ENCODE results near the gene OR2T3. TPM values are rescaled to one million over a fixed set of nuclear protein-coding genes. Genes with fewer than 3 reads are reported as not detected.
A peak's percentile ranks its signal among the peaks of the same experiment; 100 is the strongest.
"Not testable (repeated sequence)": the region's sequence is repeated elsewhere in the genome, so short reads cannot be mapped to it uniquely, and the experiment has no call there.

Gene OR2T3
- total RNA-seq, 2 experiments from 2014 or later, result not detected

DNA sequence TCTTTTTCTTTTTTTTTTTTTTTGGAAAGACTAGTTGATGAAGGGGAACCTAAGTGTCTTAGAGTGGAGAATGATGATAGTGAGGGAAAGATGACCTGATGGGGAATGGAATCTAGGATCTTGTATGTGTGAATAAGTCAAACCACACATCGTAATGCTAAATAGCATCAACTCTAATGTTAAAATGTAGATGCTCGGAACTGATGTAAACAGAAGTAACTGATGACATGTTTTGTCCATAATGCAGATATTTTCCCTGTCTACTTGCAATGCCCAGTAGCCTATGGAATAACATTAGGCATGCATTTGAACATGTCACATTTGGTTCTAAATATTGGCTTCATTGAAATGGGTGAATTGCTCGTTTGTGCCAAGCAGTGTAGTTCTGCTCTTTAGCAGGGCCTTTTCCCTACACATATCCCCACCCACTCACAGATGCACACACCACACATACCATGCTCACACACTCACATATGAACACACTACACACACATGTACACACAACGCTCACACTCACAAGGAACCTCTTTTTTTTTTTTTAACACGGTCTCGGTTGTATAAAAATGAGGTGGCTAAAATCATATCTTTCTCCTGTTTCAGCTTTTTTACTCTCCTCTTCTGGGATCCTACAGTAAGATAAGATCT is 23.2 kb upstream of the OR2T3 start:
- H3K4me3 Mint-ChIP-seq; CTCF ChIA-PET; H3K9me3 Mint-ChIP-seq; H3K27ac Mint-ChIP-seq; H3K4me1 Mint-ChIP-seq; DNase-seq; POLR2A ChIA-PET; H3K27me3 Mint-ChIP-seq; H3K36me3 Mint-ChIP-seq (ENCODE audit: low read depth): not testable (repeated sequence)

DNA sequence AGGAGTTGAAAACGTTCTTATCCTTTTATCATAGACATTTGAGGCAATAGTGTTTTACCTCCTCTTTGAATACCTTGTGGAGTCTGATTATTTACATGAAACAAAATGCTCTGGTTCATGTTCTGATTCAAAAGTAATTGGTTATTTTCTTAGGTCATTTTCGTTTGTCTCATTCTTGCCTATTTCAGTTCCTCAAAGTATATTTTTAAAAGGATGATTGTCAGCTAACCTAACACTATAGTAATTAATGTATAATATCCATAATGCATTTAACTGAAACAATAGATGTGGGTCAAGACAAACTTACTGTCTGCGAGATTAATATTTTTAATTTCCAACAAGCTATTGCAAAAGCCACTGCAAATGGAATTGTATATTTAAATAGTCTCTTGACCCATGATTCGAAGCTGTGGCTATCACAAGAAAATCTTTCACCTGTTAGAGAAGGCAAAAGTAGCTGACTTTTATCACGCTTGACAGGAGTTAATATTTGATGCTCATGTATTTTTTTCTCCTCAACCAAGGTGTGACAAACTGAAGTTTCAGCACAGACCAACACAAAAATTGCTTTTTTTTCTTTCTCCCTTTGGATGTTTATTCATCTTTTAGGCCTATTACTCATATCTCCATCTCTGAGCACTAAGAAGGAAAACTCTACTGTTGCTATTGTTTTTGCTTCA is 22.5 kb upstream of the OR2T3 start:
- DNase-seq; CTCF ChIA-PET; H3K36me3 Mint-ChIP-seq (ENCODE audit: low read depth); POLR2A ChIA-PET; H3K4me3 Mint-ChIP-seq; H3K27me3 Mint-ChIP-seq; H3K27ac Mint-ChIP-seq; H3K4me1 Mint-ChIP-seq; H3K9me3 Mint-ChIP-seq: not testable (repeated sequence)

DNA sequence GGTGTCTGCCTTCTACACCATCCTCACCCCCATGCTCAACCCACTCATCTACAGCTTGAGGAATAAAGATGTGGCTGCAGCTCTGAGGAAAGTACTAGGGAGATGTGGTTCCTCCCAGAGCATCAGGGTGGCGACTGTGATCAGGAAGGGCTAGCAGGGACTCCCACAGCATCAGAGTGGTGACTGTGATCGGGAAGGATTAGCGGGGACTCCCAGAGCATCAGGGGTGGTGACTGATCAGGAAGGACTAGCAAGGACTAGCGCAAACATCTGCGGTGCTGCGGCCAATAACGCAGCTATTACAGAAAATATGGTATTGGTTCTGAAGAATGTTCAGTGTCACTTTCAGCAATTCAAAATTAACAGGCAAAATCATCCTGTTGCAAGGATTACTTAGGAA is 19.5 kb upstream of the OR2T3 start:
- POLR2A ChIA-PET; DNase-seq; H3K4me1 Mint-ChIP-seq; H3K27ac Mint-ChIP-seq; H3K36me3 Mint-ChIP-seq (ENCODE audit: low read depth); H3K9me3 Mint-ChIP-seq; CTCF ChIA-PET; H3K27me3 Mint-ChIP-seq; H3K4me3 Mint-ChIP-seq: not testable (repeated sequence)

DNA sequence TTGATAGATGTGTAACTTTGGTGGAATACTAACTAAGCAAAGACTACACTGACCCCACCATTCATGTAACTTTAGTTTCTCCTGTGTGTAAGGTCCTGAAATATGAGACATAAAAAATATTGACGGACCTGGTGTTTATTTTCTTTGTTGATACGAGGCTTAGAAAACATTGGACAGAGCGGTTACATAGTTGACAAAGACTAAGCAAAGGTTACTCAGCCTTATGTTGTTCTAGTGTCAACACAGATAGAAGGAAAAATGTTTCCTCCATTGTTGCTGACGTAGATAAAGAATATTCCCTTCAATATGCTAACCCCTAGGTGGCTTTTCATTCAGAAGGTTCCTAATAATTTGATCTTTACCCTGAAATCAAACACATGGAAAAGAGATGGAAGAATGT is 18.1 kb upstream of the OR2T3 start:
- DNase-seq; H3K36me3 Mint-ChIP-seq (ENCODE audit: low read depth); H3K27ac Mint-ChIP-seq; H3K27me3 Mint-ChIP-seq; CTCF ChIA-PET; H3K4me3 Mint-ChIP-seq; POLR2A ChIA-PET; H3K4me1 Mint-ChIP-seq; H3K9me3 Mint-ChIP-seq: not testable (repeated sequence)

DNA sequence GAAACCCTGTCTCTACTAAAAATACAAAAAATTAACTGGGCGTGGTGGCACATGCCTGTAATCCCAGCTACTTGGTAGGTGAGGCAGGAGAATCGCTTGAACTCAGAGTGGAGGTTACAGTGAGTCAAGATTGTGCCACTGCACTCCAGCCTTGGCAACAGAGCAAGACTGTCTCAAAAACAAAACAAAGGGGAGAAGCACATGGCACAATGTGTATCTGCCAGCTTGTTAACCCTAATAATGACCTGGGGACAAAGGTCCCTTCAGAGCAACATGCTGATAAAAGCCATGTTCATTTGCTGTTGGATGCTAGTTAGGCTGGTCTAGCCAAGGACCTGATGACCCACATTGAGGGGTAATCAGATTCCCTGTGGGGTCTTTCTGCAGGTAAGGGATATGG is 16.5 kb upstream of the OR2T3 start:
- CTCF ChIA-PET; H3K36me3 Mint-ChIP-seq (ENCODE audit: low read depth); H3K4me3 Mint-ChIP-seq; H3K9me3 Mint-ChIP-seq; H3K27ac Mint-ChIP-seq; POLR2A ChIA-PET; DNase-seq; H3K27me3 Mint-ChIP-seq; H3K4me1 Mint-ChIP-seq: not testable (repeated sequence)

DNA sequence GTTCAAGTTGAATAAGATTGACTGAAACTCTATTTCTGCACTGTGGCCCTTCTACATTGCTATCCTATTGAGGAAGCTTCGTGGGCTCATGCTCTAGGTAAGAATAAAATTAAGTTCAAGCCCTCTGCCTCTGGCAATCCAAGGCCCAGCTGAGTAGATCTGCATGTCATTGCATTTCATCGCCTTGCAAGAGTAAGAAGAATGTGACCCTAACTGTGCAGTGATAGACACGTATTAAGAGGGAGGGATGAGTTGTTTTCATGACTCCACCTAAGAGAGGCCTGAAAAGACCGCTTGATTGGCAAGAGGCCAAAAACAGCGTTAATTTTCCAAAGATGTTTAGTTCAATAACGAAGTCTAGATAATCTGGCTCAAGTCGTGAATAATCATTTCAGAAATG is 14.0 kb upstream of the OR2T3 start:
- H3K4me1 Mint-ChIP-seq; H3K36me3 Mint-ChIP-seq (ENCODE audit: low read depth); H3K27ac Mint-ChIP-seq; POLR2A ChIA-PET; DNase-seq; H3K9me3 Mint-ChIP-seq; CTCF ChIA-PET; H3K27me3 Mint-ChIP-seq; H3K4me3 Mint-ChIP-seq: not testable (repeated sequence)

DNA sequence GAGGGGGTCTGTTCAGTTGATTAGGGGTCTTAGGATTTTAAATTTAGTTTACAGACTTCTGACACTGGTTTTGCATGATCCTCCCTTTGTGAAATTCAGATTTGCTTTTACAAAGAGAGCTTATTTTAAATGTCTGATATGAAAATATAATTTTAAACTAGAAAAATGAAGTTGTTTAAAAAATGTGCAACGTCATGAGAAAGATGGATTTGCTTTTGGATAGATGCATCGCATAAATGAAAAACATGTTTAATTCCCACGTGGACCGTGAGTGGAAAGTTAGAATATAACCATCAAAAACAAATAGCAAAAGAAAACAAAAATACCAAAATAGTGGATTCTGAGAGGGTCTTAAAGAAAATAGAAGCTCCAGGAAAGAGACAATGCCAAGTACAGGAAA is 2.0 kb upstream of the OR2T3 start:
- Mint-ChIP-seq H3K27ac (no peak overlapping the region), H3K27me3 (peaks cover 3% of the 10 kb centered on the region), H3K36me3 (ENCODE audit: low read depth) (no peaks in the 10 kb centered on the region), H3K4me3 (no peak overlapping the region), H3K4me1 (no peaks in the 10 kb centered on the region), H3K9me3 (peaks cover 4% of the 10 kb centered on the region)
- DNase-seq, result no peak
- ChIA-PET POLR2A (interaction anchor here (0.6 kb wide), 1 partner anchor 143 kb away, joined by 3 read pairs; no protein-coding TSS in a partner anchor), CTCF (no interaction called here)

DNA sequence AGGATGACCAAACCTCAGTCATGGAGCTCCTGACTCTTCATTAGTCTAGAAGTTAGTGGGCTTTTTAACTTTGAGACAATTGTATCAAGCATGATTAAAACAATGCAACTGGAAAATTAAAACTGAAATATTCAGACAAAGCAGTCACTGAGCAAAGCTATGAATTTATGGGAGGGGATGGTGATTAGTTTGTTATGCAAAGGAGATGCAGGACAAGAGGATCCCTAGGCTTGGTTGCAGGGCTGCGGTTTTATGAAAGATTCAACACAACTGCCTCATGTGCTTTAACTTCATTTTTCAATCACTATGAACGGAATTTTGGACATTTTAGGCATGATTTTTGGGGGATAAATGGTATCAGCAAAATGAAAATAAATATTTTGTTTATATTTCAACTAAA is 1.0 kb upstream of the OR2T3 start:
- H3K27me3 Mint-ChIP-seq; CTCF ChIA-PET; H3K27ac Mint-ChIP-seq; H3K4me1 Mint-ChIP-seq; POLR2A ChIA-PET; H3K4me3 Mint-ChIP-seq; H3K9me3 Mint-ChIP-seq; H3K36me3 Mint-ChIP-seq (ENCODE audit: low read depth); DNase-seq: not testable (repeated sequence)

DNA sequence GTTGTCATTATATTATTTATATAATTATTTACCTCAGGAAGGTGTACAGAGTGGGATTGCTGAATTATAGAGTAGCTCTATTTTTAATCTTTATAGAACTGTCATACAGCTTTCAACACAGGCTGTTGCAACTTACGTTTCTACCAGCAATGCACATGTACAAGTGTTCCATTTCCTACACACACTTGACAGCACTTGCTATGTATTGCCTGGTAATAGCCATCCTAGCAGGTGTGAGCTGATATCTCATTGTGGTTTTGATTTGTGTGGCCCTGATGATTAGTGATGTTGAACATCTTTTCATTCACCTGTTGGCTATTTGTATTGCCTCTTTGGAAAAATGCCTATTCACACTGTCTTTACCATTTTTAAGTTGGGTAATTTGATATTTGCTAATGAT is 2.5 kb downstream of the OR2T3 start:
- DNase-seq; H3K36me3 Mint-ChIP-seq (ENCODE audit: low read depth); CTCF ChIA-PET; H3K27me3 Mint-ChIP-seq; H3K4me3 Mint-ChIP-seq; H3K4me1 Mint-ChIP-seq; H3K9me3 Mint-ChIP-seq; H3K27ac Mint-ChIP-seq; POLR2A ChIA-PET: not testable (repeated sequence)

DNA sequence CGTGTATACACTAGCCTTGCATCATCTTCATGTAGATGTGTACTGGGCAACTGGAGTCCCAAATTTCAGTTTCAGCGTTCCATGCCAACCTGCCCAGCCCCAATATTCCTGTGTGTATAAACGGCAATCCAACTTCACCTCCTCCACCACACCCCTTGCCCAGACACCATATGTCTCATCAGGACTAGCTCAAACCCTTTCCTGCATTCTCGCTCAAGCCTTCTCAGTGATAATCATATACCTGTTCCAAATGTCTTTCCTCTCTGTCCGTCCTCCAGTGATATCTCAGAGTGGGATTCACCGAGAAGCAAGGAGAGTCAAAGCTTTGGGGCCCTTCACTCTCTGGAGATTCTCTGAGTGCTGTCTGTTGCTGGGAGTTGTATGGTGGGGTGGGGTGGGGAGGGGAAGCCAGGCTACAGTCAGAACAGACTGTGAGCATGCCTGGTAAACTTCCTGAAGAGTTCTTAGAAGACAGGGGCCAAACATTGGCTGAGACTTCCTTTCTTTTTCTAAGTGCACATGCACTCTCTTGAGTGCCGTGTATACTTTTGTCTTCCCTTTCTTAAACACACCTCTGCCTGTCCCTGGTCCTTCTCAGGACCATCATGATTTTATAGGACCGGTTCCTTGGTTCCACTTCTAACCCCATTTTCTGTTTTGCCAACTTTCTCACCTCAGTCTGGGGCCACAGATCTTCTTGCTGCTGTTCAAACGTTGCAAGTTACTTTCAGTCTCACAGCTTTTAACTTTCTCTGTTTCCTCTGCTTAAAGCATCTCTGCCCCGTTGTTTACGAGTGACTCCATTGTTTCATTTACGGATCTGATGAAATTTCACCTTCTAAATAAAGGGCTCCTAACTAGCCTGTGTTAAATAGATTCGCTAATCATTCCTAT is 8.8 kb downstream of the OR2T3 start:
- H3K27me3 Mint-ChIP-seq; CTCF ChIA-PET; H3K9me3 Mint-ChIP-seq; H3K36me3 Mint-ChIP-seq (ENCODE audit: low read depth); POLR2A ChIA-PET: not testable (repeated sequence)
- Mint-ChIP-seq H3K27ac (peak overlapping the region; percentile 91), H3K4me1 (peaks cover 11% of the 10 kb centered on the region), H3K4me3 (peak overlapping the region; percentile 76)
- DNase-seq, result peak; percentile 35

DNA sequence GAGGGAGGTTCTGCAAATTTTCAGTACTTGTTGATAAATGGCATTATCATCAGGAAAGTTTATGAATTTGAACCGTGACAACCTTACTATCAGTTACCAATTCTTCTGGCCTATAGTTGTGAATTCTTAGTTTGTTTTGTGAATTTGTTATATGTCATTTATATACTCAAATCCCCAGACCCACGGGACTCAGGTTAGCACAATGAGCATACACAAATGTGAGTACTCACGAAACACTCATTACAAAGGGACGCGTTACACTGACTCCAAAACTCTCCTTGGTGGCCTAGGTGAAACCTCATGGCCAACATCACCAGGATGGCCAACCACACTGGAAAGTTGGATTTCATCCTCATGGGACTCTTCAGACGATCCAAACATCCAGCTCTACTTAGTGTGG is 15.1 kb downstream of the OR2T3 start, which contains the start of gene OR2T5:
TSS of gene OR2T5 (plus strand) at position 301 of the 400 bp plus-strand sequence. CDS start at position 301, 0 bp downstream.
- H3K9me3 Mint-ChIP-seq; H3K27me3 Mint-ChIP-seq; POLR2A ChIA-PET; DNase-seq; H3K4me3 Mint-ChIP-seq; H3K36me3 Mint-ChIP-seq (ENCODE audit: low read depth); H3K27ac Mint-ChIP-seq; H3K4me1 Mint-ChIP-seq; CTCF ChIA-PET: not testable (repeated sequence)

DNA sequence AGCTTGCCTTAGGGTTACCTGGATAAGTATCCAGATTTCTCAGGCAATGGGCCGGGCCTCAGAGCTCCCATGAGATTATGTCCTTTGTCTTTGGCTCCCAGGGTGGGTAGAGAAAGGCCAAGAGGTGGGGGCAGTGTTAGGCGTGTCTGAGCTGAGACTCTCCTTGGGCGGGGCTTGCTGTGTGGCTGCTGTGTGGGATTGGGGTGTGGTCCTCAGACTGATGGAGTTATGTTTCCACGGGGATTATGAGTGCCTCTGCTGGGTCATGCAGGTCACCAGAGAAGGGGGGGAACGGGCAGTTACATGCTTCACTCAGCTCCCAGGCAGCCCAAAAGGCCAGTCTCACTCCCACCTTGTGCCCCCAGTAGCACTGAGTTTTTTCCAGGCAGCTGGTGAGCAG is 23.5 kb downstream of the OR2T3 start:
- H3K4me1 Mint-ChIP-seq, H3K4me3 Mint-ChIP-seq: not testable (repeated sequence)

DNA sequence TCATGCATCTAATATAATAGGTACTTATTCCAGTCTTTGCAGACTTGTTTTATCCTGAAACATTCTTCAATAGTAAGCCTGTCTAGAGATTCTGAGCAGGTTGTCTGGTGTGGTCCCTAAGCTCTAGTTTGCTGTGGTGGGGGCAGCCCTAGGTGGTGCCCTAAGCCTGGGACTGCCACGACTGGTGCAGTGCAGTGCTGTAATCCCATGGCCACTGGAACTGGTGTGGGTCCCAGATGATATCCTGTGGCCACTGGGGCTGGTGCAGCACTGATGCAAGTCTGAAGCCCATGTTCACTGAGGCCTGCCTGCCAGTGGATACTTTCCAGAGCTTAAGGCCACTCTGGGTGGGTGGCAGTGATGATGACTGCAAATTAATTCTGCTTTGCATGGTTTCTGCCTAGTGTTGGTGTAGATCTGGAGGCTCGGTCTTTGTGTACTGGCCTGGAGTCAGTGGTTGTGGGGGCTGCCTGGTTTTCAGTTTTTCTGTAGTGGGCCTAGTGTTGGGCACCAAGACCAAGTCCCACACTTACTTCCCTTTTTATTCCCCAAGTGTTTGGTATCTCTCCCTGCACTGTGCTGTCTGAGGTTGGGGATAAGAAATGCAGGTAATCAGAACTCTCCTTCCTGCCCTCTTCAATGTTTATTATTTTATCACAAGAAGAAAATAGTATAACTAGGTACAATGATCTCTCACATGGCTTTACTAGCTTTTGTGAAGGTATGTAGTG is 27.3 kb downstream of the OR2T3 start:
- H3K27me3 Mint-ChIP-seq; H3K9me3 Mint-ChIP-seq; H3K4me1 Mint-ChIP-seq; H3K27ac Mint-ChIP-seq; CTCF ChIA-PET; POLR2A ChIA-PET; DNase-seq; H3K4me3 Mint-ChIP-seq; H3K36me3 Mint-ChIP-seq (ENCODE audit: low read depth): not testable (repeated sequence)

More for the DNA sequence above, 23.5 kb downstream of the OR2T3 start:
- H3K27me3 Mint-ChIP-seq; CTCF ChIA-PET; DNase-seq; H3K36me3 Mint-ChIP-seq (ENCODE audit: low read depth); POLR2A ChIA-PET; H3K27ac Mint-ChIP-seq; H3K9me3 Mint-ChIP-seq: not testable (repeated sequence)
